PC-3 (cell line): ENCODE results near the gene FXYD5. TPM values are rescaled to one million over a fixed set of nuclear protein-coding genes. Genes with fewer than 3 reads are reported as not detected.

Source experiments
- ATAC-seq: fragments of 200-7000 bp; cut with Tn5 transposase; 2 replicates; pipeline ENCODE4 v1.9.1; 2020; ENCODE audit warnings: mild to moderate bottlenecking, moderate library complexity
- BruUV-seq: library from RNA; stranded (reverse); fragments of 400-500 nt; replicated peaks from 2 replicates; lab custom pipeline; 2021; lab: Mats Ljungman, UMichigan
- CTCF ChIA-PET: fragments of 300-600 bp; sonication (Branson Sonifier 250); formaldehyde crosslinking; loops from one replicate; lab custom pipeline; 2022; ENCODE audit warnings: antibody characterized with exemption; lab: Charles Lee
- POLR2A ChIA-PET: fragments of 300-600 bp; sonication (Branson Sonifier 250); formaldehyde crosslinking; loops from one replicate; lab custom pipeline; 2022; ENCODE audit warnings: antibody characterized with exemption; ENCODE audit not compliant: unreplicated experiment; lab: Charles Lee
- DNase-seq: peaks from one replicate; pipeline ENCODE4 v3.0.0-alpha.2; 2015
- H2AFZ ChIP-seq: fragments of 300-600 bp; sonication (generic); 2 replicates; pipeline ENCODE4 v1.6.0; 2016; ENCODE audit warnings: antibody characterized with exemption, low read length
- H3F3A ChIP-seq: fragments of 300-600 bp; sonication (generic); one replicate; pipeline ENCODE4 v1.6.0; 2017; ENCODE audit warnings: antibody characterized with exemption, low read length, control low read depth, mild to moderate bottlenecking; ENCODE audit not compliant: unreplicated experiment
- H3K27ac ChIP-seq: fragments of 300-600 bp; sonication (generic); 2 replicates; pipeline ENCODE4 v1.5.1; 2016; ENCODE audit warnings: mild to moderate bottlenecking, low read length
- H3K27me3 ChIP-seq: fragments of 300-600 bp; sonication (generic); 2 replicates; pipeline ENCODE4 v1.6.1; 2016; ENCODE audit warnings: low read length, mixed read lengths
- H3K36me3 ChIP-seq: fragments of 300-600 bp; sonication (generic); 2 replicates; pipeline ENCODE4 v1.6.1; 2016; ENCODE audit warnings: low read depth, mixed run types, low read length, mixed read lengths
- H3K4me1 ChIP-seq: fragments of 300-600 bp; sonication (generic); 2 replicates; pipeline ENCODE4 v1.5.1; 2016; ENCODE audit warnings: low read length; ENCODE audit not compliant: insufficient read depth
- H3K4me2 ChIP-seq: fragments of 300-600 bp; sonication (generic); 2 replicates; pipeline ENCODE4 v1.6.0; 2016; ENCODE audit warnings: low read length
- H3K4me3 ChIP-seq: fragments of 300-600 bp; sonication (generic); 2 replicates; pipeline ENCODE4 v1.5.1; 2016; ENCODE audit warnings: mild to moderate bottlenecking, low read length, mixed read lengths
- H3K79me2 ChIP-seq: fragments of 300-600 bp; sonication (generic); 2 replicates; pipeline ENCODE4 v1.6.1; 2017; ENCODE audit warnings: low read length, mixed read lengths
- H3K9ac ChIP-seq: fragments of 300-600 bp; sonication (generic); 2 replicates; pipeline ENCODE4 v1.6.0; 2016; ENCODE audit warnings: mild to moderate bottlenecking, low read length
- H3K9me2 ChIP-seq: fragments of 300-600 bp; sonication (generic); replicated peaks from 2 replicates; pipeline ENCODE4 v1.6.1; 2016; ENCODE audit warnings: mixed run types, low read length, mixed read lengths
- H3K9me3 ChIP-seq: fragments of 300-600 bp; sonication (generic); 2 replicates; pipeline ENCODE4 v1.6.1; 2016; ENCODE audit warnings: low read length, mixed read lengths
- H4K20me1 ChIP-seq: fragments of 300-600 bp; sonication (generic); 2 replicates; pipeline ENCODE4 v1.6.1; 2016; ENCODE audit warnings: low read length, mixed read lengths
- EZH2 ChIP-seq: fragments of 300-600 bp; sonication (generic); IDR thresholded peaks from one replicate; pipeline ENCODE4 v1.6.1; 2017; ENCODE audit warnings: antibody characterized with exemption, mild to moderate bottlenecking, low read length; ENCODE audit not compliant: unreplicated experiment
- EZH2phosphoT487 ChIP-seq: fragments of 300-600 bp; sonication (generic); IDR thresholded peaks from 2 replicates; pipeline ENCODE4 v1.6.1; 2018; ENCODE audit warnings: mild to moderate bottlenecking, antibody characterized with exemption, low read length, borderline replicate concordance
- intact Hi-C: fragments of 100-400 bp; cut with micrococcal nuclease; formaldehyde crosslinking; loops from 2 replicates; pipeline ENCODE4 v1.9.0; 2023
- total RNA-seq: library from RNA; depleted of rRNA; stranded (reverse); fragments of >200 nt; gene quantifications from 2 replicates; pipeline ENCODE4 v1.2.3, GENCODE V29; 2014
- TF ChIP-seq, protein P1 (sequence below): fragments of 300-600 bp; sonication (generic); conservative IDR thresholded peaks from 2 replicates; pipeline ENCODE4 v1.5.1; 2017; ENCODE audit warnings: antibody characterized with exemption, low read depth, mild to moderate bottlenecking, low read length

The FXYD5 gene
- total RNA-seq, 1 experiment from 2014 or later = 123 TPM

DNA sequence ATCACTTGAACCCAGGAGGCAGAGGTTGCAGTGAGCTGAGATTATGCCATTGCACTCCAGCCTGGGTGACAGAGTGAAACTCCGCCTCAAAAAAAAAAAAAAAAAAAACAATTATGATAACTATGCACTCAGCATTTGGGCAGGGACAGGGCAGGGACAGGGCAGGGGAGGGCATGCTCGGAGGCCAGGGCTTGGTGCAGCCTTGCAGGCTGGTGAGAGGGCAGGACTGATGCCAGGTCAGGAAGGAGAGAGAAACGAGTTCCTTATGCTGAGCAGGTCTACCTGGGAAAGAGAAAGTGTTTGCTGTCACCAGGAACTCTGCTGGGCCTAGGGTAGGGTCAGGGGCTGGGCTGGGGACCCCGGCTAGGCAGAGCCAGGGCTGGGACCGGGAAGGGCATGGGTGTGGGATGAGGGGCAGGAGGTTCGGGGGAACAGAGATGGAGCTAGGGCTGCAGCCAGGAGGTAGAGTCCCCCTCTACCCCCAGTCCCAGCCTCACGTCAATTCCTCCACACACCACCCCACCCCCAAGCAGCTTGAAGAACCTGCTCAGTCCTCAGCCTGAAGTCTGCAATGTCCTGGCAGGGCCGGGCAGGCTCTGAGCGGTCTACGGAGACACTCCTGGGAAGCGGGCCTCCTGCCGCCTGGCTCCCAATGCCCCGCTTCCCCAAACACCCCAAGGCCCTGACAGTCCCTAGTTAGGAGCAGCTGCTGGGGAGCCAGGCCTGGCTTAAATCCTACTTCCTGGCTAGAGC, 36.1 kb upstream of the FXYD5 start:
- H3K36me3 ChIP-seq = peaks cover 3% of the 10 kb centered on the region; the same call in 1 of the 2 replicates
- H3K27ac ChIP-seq = peak overlapping the region; percentile 99; the same call in 1 of the 2 replicates
- ChIA-PET CTCF (no interaction called here), POLR2A (interaction anchor here (0.6 kb wide), 1 partner anchor 30 kb away, joined by 13 read pairs; no protein-coding TSS in a partner anchor)
- peaks cover 23% of the 10 kb centered on the region for H3K79me2 ChIP-seq
- H3K4me3 ChIP-seq = no peak overlapping the region
- peaks cover 74% of the 10 kb centered on the region for H3K4me1 ChIP-seq
- H3F3A ChIP-seq = no peaks in the 10 kb centered on the region
- TF ChIP-seq EZH2phosphoT487 (no peak), EZH2 (no peak)
- TF ChIP-seq, protein P1, sequence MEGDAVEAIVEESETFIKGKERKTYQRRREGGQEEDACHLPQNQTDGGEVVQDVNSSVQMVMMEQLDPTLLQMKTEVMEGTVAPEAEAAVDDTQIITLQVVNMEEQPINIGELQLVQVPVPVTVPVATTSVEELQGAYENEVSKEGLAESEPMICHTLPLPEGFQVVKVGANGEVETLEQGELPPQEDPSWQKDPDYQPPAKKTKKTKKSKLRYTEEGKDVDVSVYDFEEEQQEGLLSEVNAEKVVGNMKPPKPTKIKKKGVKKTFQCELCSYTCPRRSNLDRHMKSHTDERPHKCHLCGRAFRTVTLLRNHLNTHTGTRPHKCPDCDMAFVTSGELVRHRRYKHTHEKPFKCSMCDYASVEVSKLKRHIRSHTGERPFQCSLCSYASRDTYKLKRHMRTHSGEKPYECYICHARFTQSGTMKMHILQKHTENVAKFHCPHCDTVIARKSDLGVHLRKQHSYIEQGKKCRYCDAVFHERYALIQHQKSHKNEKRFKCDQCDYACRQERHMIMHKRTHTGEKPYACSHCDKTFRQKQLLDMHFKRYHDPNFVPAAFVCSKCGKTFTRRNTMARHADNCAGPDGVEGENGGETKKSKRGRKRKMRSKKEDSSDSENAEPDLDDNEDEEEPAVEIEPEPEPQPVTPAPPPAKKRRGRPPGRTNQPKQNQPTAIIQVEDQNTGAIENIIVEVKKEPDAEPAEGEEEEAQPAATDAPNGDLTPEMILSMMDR = no peak
- DNase-seq (no peak), ATAC-seq (no peak)
- no peak overlapping the region for H3K9ac ChIP-seq
- BruUV-seq = no TSS peak
- no peaks in the 10 kb centered on the region for H4K20me1 ChIP-seq
- H3K9me3 ChIP-seq = no peaks in the 10 kb centered on the region
- intact Hi-C loops = no loop called here
- H3K9me2 ChIP-seq = no peaks in the 10 kb centered on the region
- H3K27me3 ChIP-seq = no peaks in the 10 kb centered on the region
- no peak overlapping the region for H2AFZ ChIP-seq
- H3K4me2 ChIP-seq = peak overlapping the region; percentile 26; the same call in 1 of the 2 replicates

DNA sequence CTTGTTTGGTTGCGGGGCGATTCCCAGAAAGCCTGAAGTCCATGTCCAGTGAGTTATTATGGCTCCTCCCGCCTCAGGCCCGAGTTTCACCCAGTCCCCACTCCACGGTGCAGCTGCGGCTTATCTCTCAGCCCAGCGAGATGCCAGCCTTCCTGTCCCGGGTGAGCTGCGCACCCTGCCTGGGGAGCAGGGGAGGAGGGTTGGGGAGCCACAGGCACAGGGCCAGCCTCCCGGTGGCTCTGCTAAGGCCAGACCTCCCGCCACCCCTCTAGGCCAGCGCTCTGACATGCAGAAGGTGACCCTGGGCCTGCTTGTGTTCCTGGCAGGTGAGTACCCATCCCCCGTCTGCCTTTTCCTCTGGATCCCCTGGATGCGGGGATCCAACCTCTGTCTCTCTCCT, 35.4 kb upstream of the FXYD5 start:
- ATAC-seq (no peak), DNase-seq (no peak)
- H3F3A ChIP-seq = no peaks in the 10 kb centered on the region
- H3K9ac ChIP-seq = no peak overlapping the region
- H3K4me3 ChIP-seq = no peak overlapping the region
- TF ChIP-seq EZH2 (no peak), EZH2phosphoT487 (no peak)
- TF ChIP-seq, protein P1 = no peak
- H3K27ac ChIP-seq = peak overlapping the region; percentile 99
- peaks cover 23% of the 10 kb centered on the region for H3K79me2 ChIP-seq
- intact Hi-C loops = no loop called here
- no peaks in the 10 kb centered on the region for H3K9me2 ChIP-seq
- H4K20me1 ChIP-seq = no peaks in the 10 kb centered on the region
- ChIA-PET CTCF (no interaction called here), POLR2A (no interaction called here)
- H3K4me2 ChIP-seq = no peak overlapping the region
- H3K36me3 ChIP-seq = peaks cover 3% of the 10 kb centered on the region; the same call in 1 of the 2 replicates
- BruUV-seq = no TSS peak
- no peaks in the 10 kb centered on the region for H3K9me3 ChIP-seq
- no peak overlapping the region for H2AFZ ChIP-seq
- H3K27me3 ChIP-seq = no peaks in the 10 kb centered on the region
- H3K4me1 ChIP-seq = peaks cover 79% of the 10 kb centered on the region
